ENCODE data around the gene STX3.

Gene STX3

DNA sequence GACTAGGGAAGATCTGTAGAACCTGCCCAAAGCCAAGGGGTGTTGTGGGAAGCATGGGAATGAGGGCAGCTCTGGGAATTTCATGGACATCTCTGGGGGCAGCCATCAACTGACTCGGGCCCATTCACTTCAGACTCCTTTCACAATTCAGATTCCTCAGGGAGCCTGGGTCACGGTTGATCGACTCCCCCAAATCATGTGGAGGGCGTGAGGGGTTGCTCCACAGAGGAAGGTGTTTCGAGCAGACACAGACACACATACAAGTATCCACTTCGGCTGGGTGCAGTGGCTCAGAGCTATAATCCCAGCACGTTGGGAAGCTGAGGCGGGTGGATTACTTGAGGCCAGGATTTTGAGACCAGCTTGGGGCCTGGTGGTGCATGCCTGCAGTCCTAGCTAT, 15.7 kb downstream of the STX3 start:
- H3K4me3 ChIP-seq (replicated peaks; ENCODE audit: low read depth, low read length), result no peak overlapping the region
- TF ChIP-seq, protein P1, sequence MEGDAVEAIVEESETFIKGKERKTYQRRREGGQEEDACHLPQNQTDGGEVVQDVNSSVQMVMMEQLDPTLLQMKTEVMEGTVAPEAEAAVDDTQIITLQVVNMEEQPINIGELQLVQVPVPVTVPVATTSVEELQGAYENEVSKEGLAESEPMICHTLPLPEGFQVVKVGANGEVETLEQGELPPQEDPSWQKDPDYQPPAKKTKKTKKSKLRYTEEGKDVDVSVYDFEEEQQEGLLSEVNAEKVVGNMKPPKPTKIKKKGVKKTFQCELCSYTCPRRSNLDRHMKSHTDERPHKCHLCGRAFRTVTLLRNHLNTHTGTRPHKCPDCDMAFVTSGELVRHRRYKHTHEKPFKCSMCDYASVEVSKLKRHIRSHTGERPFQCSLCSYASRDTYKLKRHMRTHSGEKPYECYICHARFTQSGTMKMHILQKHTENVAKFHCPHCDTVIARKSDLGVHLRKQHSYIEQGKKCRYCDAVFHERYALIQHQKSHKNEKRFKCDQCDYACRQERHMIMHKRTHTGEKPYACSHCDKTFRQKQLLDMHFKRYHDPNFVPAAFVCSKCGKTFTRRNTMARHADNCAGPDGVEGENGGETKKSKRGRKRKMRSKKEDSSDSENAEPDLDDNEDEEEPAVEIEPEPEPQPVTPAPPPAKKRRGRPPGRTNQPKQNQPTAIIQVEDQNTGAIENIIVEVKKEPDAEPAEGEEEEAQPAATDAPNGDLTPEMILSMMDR (IDR thresholded peaks at IDR 0.05; ENCODE audit: low read depth, low read length, missing control alignments), result no peak
- no peak for DNase-seq (ENCODE audit: extremely low read depth, low read depth)

DNA sequence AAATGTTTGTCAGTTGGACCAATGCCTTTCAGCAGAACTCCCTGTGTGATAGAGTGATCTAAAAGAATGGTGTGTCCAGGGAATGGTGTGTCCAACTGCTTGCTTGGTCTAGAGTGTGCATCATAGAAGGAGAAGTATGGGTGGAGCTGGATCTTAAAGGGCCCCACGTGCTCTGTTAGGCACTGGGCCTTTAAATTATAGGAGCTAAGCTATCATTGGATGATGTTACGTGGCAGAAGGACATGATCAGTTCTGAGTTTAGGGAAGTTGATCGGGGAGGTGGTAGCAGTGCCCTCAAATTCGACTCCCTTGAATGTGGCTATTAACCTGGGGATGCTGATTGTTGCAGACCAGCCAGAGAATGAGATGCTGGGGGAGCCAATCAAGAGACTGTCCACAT, 16.4 kb downstream of the STX3 start:
- TF ChIP-seq, protein P1 (IDR thresholded peaks at IDR 0.05; ENCODE audit: low read depth, low read length, missing control alignments), result no peak
- no peak overlapping the region for H3K4me3 ChIP-seq (replicated peaks; ENCODE audit: low read depth, low read length)

DNA sequence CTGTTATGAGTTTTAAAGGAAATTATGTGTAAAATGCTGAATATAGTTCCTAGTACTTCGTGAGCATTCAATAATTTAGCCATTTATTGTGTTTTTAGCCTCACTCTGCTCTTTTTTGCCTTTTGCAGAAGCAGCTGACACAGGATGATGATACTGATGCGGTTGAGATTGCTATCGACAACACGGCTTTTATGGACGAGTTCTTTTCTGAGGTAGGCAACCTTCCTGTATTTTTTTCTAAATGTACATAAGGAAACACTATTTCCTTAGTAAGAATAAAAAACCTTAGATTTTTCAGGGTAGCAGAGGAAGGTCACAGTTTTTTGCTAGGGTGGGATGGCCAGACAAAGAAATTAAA, 17.9 kb downstream of the STX3 start:
- no peak overlapping the region for H3K4me3 ChIP-seq (replicated peaks; ENCODE audit: low read depth, low read length)
- no peak for DNase-seq (ENCODE audit: extremely low read depth, low read depth)
- TF ChIP-seq, protein P1 (IDR thresholded peaks at IDR 0.05; ENCODE audit: low read depth, low read length, missing control alignments), result no peak

More for the DNA sequence above, 16.4 kb downstream of the STX3 start:
- DNase-seq (ENCODE audit: extremely low read depth, low read depth), result no peak

DNA sequence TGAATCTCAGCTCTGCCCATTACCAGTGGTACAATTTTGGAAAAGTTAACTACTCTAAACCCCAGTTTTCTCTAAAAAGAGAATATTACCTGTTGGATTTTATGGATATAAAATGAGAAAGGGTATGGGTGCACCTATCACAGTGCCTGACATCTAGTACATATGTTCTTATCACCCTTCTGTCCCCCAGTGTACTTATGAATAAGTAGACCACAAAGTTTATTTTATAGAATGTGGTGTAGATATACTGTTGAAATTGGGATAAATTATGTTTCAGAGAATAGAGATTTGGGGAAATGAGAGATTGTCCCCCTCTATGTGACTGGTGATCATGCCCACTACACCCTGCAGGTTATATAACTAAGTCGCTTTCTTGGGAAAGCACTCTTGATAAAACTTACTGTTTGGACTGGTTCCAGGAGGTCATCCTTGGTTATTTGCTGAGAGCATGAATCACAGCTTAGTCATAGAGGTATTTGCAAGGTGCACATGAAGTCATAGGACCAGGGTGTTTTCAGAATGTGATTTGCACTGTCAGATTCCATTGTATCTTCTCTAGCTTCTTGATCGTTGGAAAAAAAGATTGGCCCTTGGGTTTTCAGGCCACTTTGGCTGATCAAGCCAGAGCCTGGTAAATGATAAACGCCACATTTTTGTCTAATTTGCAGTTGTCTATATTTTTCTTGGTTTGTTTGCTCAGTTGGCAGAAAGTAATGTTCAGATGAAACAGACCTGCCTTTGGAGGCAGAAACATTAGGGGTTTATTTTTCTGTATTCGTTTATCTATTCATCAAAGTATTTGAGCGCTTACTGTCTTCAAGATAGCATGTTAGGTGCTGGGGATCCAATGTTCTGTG, 21.3 kb downstream of the STX3 start:
- no peak overlapping the region for H3K4me3 ChIP-seq (replicated peaks; ENCODE audit: low read depth, low read length)
- no peak for DNase-seq (ENCODE audit: extremely low read depth, low read depth)
- TF ChIP-seq, protein P1 (IDR thresholded peaks at IDR 0.05; ENCODE audit: low read depth, low read length, missing control alignments), result no peak

DNA sequence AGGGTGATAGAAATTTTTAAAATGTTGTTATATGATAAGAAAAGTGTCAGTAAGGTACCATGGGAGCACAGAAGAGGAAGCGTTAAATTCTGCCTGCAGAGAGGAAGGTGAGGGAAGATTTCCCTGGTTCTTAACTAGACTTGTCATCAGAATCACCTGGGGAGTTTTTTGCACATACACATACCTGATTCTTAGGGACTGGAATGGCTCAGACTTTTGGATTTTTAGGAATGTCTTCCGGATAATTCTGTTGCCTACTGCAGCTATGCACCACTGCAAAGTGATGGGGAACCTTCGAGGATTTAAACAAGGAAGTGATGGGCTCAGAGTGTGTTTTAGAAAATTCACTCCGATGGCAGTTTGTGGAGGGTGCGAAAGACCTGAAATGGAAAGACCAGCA, 21.9 kb downstream of the STX3 start:
- TF ChIP-seq, protein P1 (IDR thresholded peaks at IDR 0.05; ENCODE audit: low read depth, low read length, missing control alignments), result no peak
- no peak overlapping the region for H3K4me3 ChIP-seq (replicated peaks; ENCODE audit: low read depth, low read length)
- no peak for DNase-seq (ENCODE audit: extremely low read depth, low read depth)

DNA sequence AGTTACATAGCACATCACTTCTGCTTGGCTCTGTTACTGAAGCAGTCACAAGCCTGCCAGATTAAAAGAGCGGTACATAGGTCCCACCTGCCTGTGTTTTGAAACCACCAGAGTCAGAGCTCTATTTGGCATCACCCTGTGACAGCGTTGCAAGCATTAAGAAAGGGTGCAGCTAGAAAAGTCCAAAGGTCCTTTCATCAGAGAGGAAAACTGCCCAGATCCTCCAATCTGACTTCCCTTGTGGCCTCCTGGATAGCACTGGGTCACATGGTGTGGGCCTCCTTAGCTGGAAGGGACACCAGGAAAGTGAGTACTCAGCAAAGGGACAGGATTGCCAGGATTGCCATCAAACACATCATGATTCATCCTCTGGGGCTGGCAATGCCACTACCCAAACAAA, 22.9 kb downstream of the STX3 start:
- no peak for DNase-seq (ENCODE audit: extremely low read depth, low read depth)
- TF ChIP-seq, protein P1 (IDR thresholded peaks at IDR 0.05; ENCODE audit: low read depth, low read length, missing control alignments), result no peak
- H3K4me3 ChIP-seq (replicated peaks; ENCODE audit: low read depth, low read length), result no peak overlapping the region

Data from HFF-Myc (cell line).